ENCODE measurements around the gene GLDN. TPM values are rescaled to one million over a fixed set of nuclear protein-coding genes. Genes with fewer than 3 reads are reported as not detected.

GLDN gene
- polyA plus RNA-seq, 2 of the 4 experiments (the other 2 are of a cell fraction): 0.03 to 0.25 TPM

DNA sequence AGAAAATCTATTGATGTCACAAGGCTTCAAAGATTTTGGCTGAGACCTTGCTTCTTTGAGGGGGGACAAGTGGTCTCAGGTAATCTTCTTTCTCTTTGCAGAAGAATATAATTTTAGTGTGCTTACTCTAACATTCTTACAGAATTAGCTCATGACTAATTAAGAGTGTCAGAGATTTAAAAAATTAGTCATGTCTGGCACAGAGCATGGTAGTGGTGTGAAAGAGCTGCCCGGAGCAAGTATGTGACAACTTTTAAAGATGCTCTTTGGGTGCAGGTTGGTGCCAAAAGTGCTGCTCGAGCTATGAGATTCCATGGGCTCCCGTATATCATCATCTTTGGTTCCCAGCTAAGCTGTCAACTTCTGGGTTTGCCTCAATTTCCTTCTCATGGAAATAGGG lies 34.1 kb upstream of the GLDN start:
- WGBS (ENCODE audit: missing lambda C conversion rate): 25% methylated on average over 3 of the region's 3 CpGs
- H3K27ac ChIP-seq: no peak overlapping the region
- no peak for DNase-seq (ENCODE audit: low read depth in 1 of 2, low spot score in 1 of 2)
- H3K9me3 ChIP-seq: no peaks in the 10 kb centered on the region
- peaks cover 11% of the 10 kb centered on the region; the same call in 2 of the 3 replicates for H3K4me1 ChIP-seq
- no peak overlapping the region for H3K4me2 ChIP-seq
- no peak for FAIRE-seq
- no peak for ATAC-seq
- TF ChIP-seq, protein P1, sequence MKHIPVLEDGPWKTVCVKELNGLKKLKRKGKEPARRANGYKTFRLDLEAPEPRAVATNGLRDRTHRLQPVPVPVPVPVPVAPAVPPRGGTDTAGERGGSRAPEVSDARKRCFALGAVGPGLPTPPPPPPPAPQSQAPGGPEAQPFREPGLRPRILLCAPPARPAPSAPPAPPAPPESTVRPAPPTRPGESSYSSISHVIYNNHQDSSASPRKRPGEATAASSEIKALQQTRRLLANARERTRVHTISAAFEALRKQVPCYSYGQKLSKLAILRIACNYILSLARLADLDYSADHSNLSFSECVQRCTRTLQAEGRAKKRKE (CRISPR knock-in tag; IDR thresholded peaks at IDR 0.05; ENCODE audit: low read depth): no peak
- TF ChIP-seq HOXB13 (CRISPR knock-in tag; IDR thresholded peaks at IDR 0.05; ENCODE audit: low read depth) (no peak), ZFP36 (IDR thresholded peaks at IDR 0.05; ENCODE audit: borderline replicate concordance, partially characterized antibody) (no peak), HOXB5 (CRISPR knock-in tag; IDR thresholded peaks at IDR 0.05) (no peak), FOSL2 (IDR thresholded peaks at IDR 0.05) (no peak), FOSL2 (CRISPR knock-in tag; IDR thresholded peaks at IDR 0.05) (no peak), NR3C1 (IDR thresholded peaks at IDR 0.05) (no peak), CTCF (IDR thresholded peaks at IDR 0.05) (no peak), NPAS2 (CRISPR knock-in tag; IDR thresholded peaks at IDR 0.05; ENCODE audit: borderline replicate concordance) (no peak), E2F6 (IDR thresholded peaks at IDR 0.05; ENCODE audit: borderline replicate concordance, low read depth) (no peak), SREBF2 (IDR thresholded peaks at IDR 0.05) (no peak), JUNB (IDR thresholded peaks at IDR 0.05) (no peak), ESRRA (IDR thresholded peaks at IDR 0.05; ENCODE audit: borderline replicate concordance, low read length) (no peak)
- TF ChIP-seq, protein P2, sequence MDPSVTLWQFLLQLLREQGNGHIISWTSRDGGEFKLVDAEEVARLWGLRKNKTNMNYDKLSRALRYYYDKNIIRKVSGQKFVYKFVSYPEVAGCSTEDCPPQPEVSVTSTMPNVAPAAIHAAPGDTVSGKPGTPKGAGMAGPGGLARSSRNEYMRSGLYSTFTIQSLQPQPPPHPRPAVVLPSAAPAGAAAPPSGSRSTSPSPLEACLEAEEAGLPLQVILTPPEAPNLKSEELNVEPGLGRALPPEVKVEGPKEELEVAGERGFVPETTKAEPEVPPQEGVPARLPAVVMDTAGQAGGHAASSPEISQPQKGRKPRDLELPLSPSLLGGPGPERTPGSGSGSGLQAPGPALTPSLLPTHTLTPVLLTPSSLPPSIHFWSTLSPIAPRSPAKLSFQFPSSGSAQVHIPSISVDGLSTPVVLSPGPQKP (IDR thresholded peaks at IDR 0.05; ENCODE audit: low read depth, low read length): no peak
- TF ChIP-seq, protein P3, sequence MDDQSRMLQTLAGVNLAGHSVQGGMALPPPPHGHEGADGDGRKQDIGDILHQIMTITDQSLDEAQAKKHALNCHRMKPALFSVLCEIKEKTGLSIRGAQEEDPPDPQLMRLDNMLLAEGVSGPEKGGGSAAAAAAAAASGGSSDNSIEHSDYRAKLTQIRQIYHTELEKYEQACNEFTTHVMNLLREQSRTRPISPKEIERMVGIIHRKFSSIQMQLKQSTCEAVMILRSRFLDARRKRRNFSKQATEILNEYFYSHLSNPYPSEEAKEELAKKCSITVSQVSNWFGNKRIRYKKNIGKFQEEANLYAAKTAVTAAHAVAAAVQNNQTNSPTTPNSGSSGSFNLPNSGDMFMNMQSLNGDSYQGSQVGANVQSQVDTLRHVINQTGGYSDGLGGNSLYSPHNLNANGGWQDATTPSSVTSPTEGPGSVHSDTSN (IDR thresholded peaks at IDR 0.05): no peak
- H3K4me3 ChIP-seq: no peak overlapping the region
- ChIA-PET CTCF (interaction anchor here (0.6 to 1.6 kb wide), 4 partner anchors 26 to 188 kb away, joined by 3 to 5 read pairs (median 3); no protein-coding TSS in a partner anchor), POLR2A (no interaction called here)

DNA sequence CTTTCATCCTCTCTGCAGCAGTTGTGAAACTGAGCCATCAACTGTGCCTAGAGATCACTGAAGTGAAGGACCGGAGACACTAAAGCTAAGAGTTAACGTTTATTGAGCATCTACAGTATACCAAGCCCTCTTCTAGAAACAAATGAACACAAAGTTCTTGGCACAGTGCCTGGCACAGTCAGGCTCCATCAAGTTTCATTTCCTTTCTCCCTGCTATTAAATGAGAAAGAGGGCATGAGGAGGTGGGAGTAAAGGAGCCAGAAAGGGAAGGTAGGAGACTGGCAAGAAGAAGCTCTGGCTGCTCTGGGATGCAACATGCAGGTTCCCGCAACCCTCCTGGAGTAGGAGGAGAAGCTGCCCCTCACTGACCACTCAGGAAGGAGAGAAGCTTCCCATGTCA lies 33.6 kb upstream of the GLDN start:
- H3K9me3 ChIP-seq: no peaks in the 10 kb centered on the region
- ATAC-seq (no peak), DNase-seq (ENCODE audit: low read depth in 1 of 2, low spot score in 1 of 2) (no peak), FAIRE-seq (no peak)
- 59% methylated on average over 3 of the region's 3 CpGs for WGBS (ENCODE audit: missing lambda C conversion rate)
- TF ChIP-seq HOXB5 (CRISPR knock-in tag; IDR thresholded peaks at IDR 0.05) (no peak), POLR2A (IDR thresholded peaks at IDR 0.05; ENCODE audit: low read length) (no peak), NPAS2 (CRISPR knock-in tag; IDR thresholded peaks at IDR 0.05; ENCODE audit: borderline replicate concordance) (no peak), KDM5A (IDR thresholded peaks at IDR 0.05) (no peak)
- TF ChIP-seq, protein P4, sequence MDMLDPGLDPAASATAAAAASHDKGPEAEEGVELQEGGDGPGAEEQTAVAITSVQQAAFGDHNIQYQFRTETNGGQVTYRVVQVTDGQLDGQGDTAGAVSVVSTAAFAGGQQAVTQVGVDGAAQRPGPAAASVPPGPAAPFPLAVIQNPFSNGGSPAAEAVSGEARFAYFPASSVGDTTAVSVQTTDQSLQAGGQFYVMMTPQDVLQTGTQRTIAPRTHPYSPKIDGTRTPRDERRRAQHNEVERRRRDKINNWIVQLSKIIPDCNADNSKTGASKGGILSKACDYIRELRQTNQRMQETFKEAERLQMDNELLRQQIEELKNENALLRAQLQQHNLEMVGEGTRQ (IDR thresholded peaks at IDR 0.05): no peak
- ChIA-PET POLR2A (no interaction called here), CTCF (interaction anchor here (0.6 to 1.6 kb wide), 5 partner anchors 27 to 188 kb away, joined by 3 to 5 read pairs (median 3); no protein-coding TSS in a partner anchor)
- no peak overlapping the region for H3K27ac ChIP-seq
- H3K4me1 ChIP-seq: peaks cover 16% of the 10 kb centered on the region; the same call in 2 of the 3 replicates
- no peak overlapping the region for H3K4me3 ChIP-seq
- no peak overlapping the region for H3K4me2 ChIP-seq
